HL-60 (cell line): ENCODE results near the gene FCER2.

Experiments
- DNase-seq, 2 experiments: peaks; one replicate each; pipeline ENCODE4 v3.0.0-alpha.2; 2010 to 2020; ENCODE audit warnings: low read depth in 1 of 2, low spot score in 1 of 2
- H3K27ac ChIP-seq: fragments of 250-450 bp; sonication (Bioruptor Pico); replicated peaks from 2 replicates; pipeline ENCODE4 v1.5.1; 2020; ENCODE audit warnings: mild to moderate bottlenecking, moderate library complexity
- H3K27me3 ChIP-seq: fragments of 250-450 bp; sonication (Bioruptor Pico); 2 replicates; pipeline ENCODE4 v1.5.1; 2021; ENCODE audit warnings: mild to moderate bottlenecking, moderate library complexity; ENCODE audit not compliant: insufficient read depth, poor library complexity, severe bottlenecking
- H3K4me3 ChIP-seq: replicated peaks from 2 replicates; pipeline ENCODE4 v1.5.1; 2011; ENCODE audit warnings: mild to moderate bottlenecking, control low read depth, low read length; ENCODE audit not compliant: insufficient read depth
- GABPA ChIP-seq: IDR thresholded peaks from 2 replicates; pipeline ENCODE4 v1.6.1; 2012; ENCODE audit warnings: low read depth
- POLR2AphosphoS5 ChIP-seq: IDR thresholded peaks from 2 replicates; pipeline ENCODE4 v1.6.1; 2012; ENCODE audit warnings: low read depth
- SPI1 ChIP-seq: IDR thresholded peaks from 2 replicates; pipeline ENCODE4 v1.6.1; 2012; ENCODE audit warnings: low read depth, mild to moderate bottlenecking, borderline replicate concordance
- TF ChIP-seq, protein P1 (sequence below): IDR thresholded peaks from one replicate; pipeline ENCODE4 v1.5.1; 2011; ENCODE audit warnings: low read length, control low read depth, inconsistent platforms; ENCODE audit not compliant: insufficient read depth
- TF ChIP-seq, protein P2 (sequence below): IDR thresholded peaks from 2 replicates; pipeline ENCODE4 v1.6.1; 2012; ENCODE audit warnings: low read depth; ENCODE audit not compliant: insufficient replicate concordance

FCER2 gene

DNA sequence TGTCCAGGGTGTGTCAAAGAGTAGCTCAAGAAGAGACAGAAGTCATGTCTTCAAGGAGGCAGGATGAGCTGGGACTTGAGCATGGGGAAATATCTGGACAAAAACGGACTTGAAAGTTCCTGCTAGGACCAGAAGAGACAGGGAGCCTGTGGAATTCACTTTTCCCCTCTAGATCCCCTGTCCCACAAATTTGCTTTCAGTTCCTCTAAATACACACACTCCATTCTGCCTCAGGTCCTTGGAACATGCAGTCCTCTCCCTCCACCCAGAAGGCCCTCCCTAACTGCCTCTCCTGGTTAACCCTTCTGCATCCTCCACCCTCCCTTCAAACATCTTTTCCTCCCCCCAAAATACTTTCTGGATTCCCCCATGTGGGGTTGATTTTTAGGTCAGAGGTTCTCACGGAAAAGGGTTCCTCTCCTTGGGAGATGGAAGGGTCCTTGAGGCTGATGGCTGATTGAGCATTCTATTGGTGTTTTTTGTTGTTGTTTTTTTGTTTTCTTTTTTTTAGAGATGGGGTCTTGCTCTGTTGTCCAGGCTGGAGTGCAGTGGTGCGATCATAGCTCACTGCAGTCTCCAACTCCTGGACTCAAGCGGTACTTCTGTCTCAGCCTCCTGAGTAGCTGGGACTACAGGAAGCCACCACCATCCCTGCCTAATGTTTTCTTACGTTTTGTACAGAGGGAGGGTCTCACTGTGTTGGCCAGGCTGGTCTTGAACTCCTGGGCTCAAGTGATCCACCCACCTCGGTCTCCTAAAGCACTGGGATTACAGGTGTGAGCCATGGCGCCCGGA lies 40.0 kb downstream of the FCER2 start:
- DNase-seq, result no peak
- no peak for TF ChIP-seq SPI1
- TF ChIP-seq, protein P1, sequence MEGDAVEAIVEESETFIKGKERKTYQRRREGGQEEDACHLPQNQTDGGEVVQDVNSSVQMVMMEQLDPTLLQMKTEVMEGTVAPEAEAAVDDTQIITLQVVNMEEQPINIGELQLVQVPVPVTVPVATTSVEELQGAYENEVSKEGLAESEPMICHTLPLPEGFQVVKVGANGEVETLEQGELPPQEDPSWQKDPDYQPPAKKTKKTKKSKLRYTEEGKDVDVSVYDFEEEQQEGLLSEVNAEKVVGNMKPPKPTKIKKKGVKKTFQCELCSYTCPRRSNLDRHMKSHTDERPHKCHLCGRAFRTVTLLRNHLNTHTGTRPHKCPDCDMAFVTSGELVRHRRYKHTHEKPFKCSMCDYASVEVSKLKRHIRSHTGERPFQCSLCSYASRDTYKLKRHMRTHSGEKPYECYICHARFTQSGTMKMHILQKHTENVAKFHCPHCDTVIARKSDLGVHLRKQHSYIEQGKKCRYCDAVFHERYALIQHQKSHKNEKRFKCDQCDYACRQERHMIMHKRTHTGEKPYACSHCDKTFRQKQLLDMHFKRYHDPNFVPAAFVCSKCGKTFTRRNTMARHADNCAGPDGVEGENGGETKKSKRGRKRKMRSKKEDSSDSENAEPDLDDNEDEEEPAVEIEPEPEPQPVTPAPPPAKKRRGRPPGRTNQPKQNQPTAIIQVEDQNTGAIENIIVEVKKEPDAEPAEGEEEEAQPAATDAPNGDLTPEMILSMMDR, result no peak
- TF ChIP-seq GABPA, result no peak
- TF ChIP-seq, protein P2, sequence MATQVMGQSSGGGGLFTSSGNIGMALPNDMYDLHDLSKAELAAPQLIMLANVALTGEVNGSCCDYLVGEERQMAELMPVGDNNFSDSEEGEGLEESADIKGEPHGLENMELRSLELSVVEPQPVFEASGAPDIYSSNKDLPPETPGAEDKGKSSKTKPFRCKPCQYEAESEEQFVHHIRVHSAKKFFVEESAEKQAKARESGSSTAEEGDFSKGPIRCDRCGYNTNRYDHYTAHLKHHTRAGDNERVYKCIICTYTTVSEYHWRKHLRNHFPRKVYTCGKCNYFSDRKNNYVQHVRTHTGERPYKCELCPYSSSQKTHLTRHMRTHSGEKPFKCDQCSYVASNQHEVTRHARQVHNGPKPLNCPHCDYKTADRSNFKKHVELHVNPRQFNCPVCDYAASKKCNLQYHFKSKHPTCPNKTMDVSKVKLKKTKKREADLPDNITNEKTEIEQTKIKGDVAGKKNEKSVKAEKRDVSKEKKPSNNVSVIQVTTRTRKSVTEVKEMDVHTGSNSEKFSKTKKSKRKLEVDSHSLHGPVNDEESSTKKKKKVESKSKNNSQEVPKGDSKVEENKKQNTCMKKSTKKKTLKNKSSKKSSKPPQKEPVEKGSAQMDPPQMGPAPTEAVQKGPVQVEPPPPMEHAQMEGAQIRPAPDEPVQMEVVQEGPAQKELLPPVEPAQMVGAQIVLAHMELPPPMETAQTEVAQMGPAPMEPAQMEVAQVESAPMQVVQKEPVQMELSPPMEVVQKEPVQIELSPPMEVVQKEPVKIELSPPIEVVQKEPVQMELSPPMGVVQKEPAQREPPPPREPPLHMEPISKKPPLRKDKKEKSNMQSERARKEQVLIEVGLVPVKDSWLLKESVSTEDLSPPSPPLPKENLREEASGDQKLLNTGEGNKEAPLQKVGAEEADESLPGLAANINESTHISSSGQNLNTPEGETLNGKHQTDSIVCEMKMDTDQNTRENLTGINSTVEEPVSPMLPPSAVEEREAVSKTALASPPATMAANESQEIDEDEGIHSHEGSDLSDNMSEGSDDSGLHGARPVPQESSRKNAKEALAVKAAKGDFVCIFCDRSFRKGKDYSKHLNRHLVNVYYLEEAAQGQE, result no peak
- no peak for TF ChIP-seq POLR2AphosphoS5
- Histone ChIP-seq H3K27ac (no peak overlapping the region), H3K27me3 (no peaks in the 10 kb centered on the region), H3K4me3 (no peak overlapping the region)

DNA sequence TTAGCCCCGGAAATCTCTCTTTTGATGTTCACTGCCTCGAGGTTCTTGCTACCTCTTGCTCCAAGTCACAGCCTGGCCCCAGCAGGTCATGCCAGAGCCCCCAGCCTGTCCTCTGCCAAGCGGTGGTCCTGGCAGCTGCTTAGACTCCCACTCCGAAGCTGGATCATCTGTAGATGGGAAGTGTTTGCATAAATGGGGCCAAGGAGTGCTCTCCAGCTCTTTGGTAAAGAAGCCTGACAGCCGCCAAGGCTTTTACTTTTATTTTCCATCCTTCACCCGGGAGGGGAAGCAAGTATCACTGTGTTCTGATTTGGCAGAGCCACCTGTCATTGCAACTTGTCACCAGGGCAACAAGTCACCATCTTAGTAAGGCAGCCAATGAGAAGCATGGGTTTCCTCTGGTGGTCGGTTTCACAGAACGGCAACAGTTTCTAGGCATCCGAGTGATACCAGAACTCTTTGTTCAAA lies 43.7 kb downstream of the FCER2 start:
- Histone ChIP-seq H3K4me3 (no peak overlapping the region), H3K27ac (peak overlapping the region; percentile 90), H3K27me3 (no peaks in the 10 kb centered on the region)
- TF ChIP-seq, protein P1, result no peak
- no peak for TF ChIP-seq POLR2AphosphoS5
- TF ChIP-seq GABPA, result no peak
- no peak for TF ChIP-seq SPI1
- TF ChIP-seq, protein P2, result no peak
- DNase-seq, result peak in 1 of 2 experiments; percentile 35

DNA sequence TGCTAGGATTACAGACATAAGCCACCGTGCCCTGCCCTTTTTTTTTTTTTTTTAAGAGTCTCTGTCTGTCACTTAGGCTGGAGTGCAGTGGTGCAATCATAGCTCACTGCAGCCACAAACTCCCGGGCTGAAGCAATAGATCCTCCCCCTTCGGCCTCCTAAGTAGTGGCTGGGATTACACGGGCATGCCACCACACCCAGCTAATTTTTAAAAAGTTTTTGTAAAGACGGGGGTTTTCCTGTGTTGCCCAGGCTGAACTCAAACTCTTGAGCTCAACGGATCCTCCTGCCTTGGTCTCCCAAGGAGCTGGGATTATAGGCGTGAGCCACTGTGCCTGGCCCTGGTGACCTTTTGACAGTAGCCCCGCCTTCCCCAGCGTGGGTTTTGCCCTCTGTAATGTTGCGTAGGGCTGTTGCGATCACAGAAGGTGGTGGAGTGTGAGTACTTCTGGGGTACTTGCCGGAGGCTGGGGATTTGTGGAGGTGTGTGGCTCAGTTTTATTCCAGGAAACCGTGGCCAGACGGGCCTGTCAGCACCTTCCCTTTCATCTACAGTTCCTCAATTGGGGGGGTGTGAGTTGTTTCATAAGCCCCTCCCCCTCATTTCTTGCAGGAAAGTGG lies 44.7 kb downstream of the FCER2 start:
- TF ChIP-seq SPI1 (peak; percentile 92), GABPA (no peak), POLR2AphosphoS5 (peak; percentile 61)
- Histone ChIP-seq H3K4me3 (no peak overlapping the region), H3K27me3 (no peaks in the 10 kb centered on the region), H3K27ac (peak overlapping the region; percentile 90)
- peak; percentile 92 to 95 for DNase-seq

DNA sequence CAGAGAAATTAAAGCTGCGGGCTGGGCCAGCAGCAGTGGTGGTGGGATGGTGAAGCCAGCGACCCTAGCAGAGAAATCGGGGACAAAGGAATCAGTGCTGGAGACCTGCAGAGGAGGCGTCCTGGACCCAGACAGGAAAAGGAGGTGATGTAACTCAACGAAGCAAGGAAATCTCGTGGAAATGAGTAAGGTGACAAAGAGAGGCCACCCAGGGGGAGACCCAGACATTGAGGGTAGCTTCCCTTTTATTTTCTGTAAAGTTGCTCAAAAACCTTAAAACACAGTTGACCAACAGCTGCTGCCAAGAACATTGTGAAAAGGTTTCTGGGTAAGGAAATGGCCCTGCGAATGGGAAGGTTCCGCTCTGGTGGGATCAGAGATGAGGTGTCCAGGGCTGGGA lies 46.4 kb downstream of the FCER2 start:
- DNase-seq, result peak; percentile 91 to 92
- peak; percentile 43; the same call in 1 of the 2 replicates for TF ChIP-seq POLR2AphosphoS5
- TF ChIP-seq, protein P1, result no peak
- peak; percentile 32; the same call in 1 of the 2 replicates for TF ChIP-seq SPI1

More for the DNA sequence above, 46.4 kb downstream of the FCER2 start:
- Histone ChIP-seq H3K27me3 (no peaks in the 10 kb centered on the region), H3K4me3 (no peak overlapping the region), H3K27ac (peak overlapping the region; percentile 90)
